H1 (cell line): ENCODE results near the gene SPECC1. TPM values are rescaled to one million over a fixed set of nuclear protein-coding genes. Genes with fewer than 3 reads are reported as not detected.

ENCODE experiments used
- CTCF ChIA-PET: fragments of 300-600 bp; sonication (Branson Sonifier 250); formaldehyde crosslinking; loops from one replicate; lab custom pipeline; 2021; ENCODE audit not compliant: partially characterized antibody; lab: Charles Lee
- POLR2A ChIA-PET: fragments of 300-600 bp; sonication (Branson Sonifier 250); formaldehyde crosslinking; loops from one replicate; lab custom pipeline; 2021; ENCODE audit warnings: inconsistent platforms; ENCODE audit not compliant: partially characterized antibody; lab: Charles Lee
- DNase-seq, 2 experiments: peaks; one replicate each; pipeline versions ENCODE4 v3.0.0 to v3.0.0-alpha.2; 2010 to 2022; ENCODE audit warnings: low spot score in 2 of 2, low read depth in 1 of 2, mixed read lengths in 1 of 2
- FAIRE-seq: peaks from 2 replicates; lab custom pipeline; 2011; peaks lifted over from hg19 to GRCh38; lab: Jason Lieb, UNC
- H2AFZ ChIP-seq: 2 replicates; pipeline ENCODE4 v1.8.1; 2012; ENCODE audit warnings: low read length, inconsistent platforms
- H2AK5ac ChIP-seq: 2 replicates; pipeline ENCODE4 v1.6.1; 2013; ENCODE audit warnings: low read depth, low read length
- H2BK120ac ChIP-seq: replicated peaks from 2 replicates; pipeline ENCODE3; 2013; ENCODE audit warnings: low read depth, low read length, inconsistent platforms
- H2BK12ac ChIP-seq: 2 replicates; pipeline ENCODE4 v1.6.1; 2013; ENCODE audit warnings: low read depth, low read length
- H2BK15ac ChIP-seq: 2 replicates; pipeline ENCODE4 v1.6.1; 2013; ENCODE audit warnings: low read length
- H2BK20ac ChIP-seq: 2 replicates; pipeline ENCODE4 v1.6.1; 2013; ENCODE audit warnings: low read length
- H2BK5ac ChIP-seq: 2 replicates; pipeline ENCODE4 v1.6.1; 2013; ENCODE audit warnings: low read depth, low read length
- H3K14ac ChIP-seq: 2 replicates; pipeline ENCODE4 v1.6.1; 2013; ENCODE audit warnings: inconsistent platforms; ENCODE audit not compliant: insufficient read length
- H3K18ac ChIP-seq: 2 replicates; pipeline ENCODE4 v1.6.1; 2013; ENCODE audit warnings: low read length; ENCODE audit errors: extremely low read depth
- H3K23ac ChIP-seq: 2 replicates; pipeline ENCODE4 v1.6.1; 2013; ENCODE audit warnings: inconsistent platforms; ENCODE audit not compliant: insufficient read length
- H3K23me2 ChIP-seq: 2 replicates; pipeline ENCODE4 v1.6.1; 2013; ENCODE audit warnings: low read depth, low read length
- H3K27ac ChIP-seq: 2 replicates; pipeline ENCODE4 v1.6.1; 2011; ENCODE audit warnings: low read depth, low read length, inconsistent platforms
- H3K27me3 ChIP-seq, 4 experiments: replicated peaks in 1 of 4; 1 replicate in 1 of 4; 2 replicates in 3 of 4; pipeline versions ENCODE4 v1.6.1 to v1.8.1; 2011 to 2013; ENCODE audit warnings: low read length in 3 of 4, mild to moderate bottlenecking in 3 of 4, inconsistent platforms in 2 of 4, mixed read lengths in 2 of 4, moderate library complexity in 1 of 4; ENCODE audit not compliant: control insufficient read depth in 3 of 4, insufficient read depth in 3 of 4; ENCODE audit errors: extremely low read depth in 1 of 4
- H3K36me3 ChIP-seq, 4 experiments: 2 replicates each; pipeline versions ENCODE4 v1.6.1 to v1.8.1; 2011 to 2013; ENCODE audit warnings: mild to moderate bottlenecking in 4 of 4, low read length in 3 of 4, moderate library complexity in 2 of 4, control low read depth in 1 of 4, inconsistent platforms in 1 of 4; ENCODE audit not compliant: insufficient read depth in 4 of 4, control insufficient read depth in 2 of 4
- H3K4ac ChIP-seq: replicated peaks from 2 replicates; pipeline ENCODE3; 2013; ENCODE audit warnings: low read length, low read depth, mixed read lengths, inconsistent platforms; ENCODE audit not compliant: insufficient read length
- H3K4me1 ChIP-seq, 4 experiments: replicated peaks in 1 of 4; 1 replicate in 1 of 4; 2 replicates in 3 of 4; pipeline versions ENCODE4 v1.6.1 to v1.8.1; 2011 to 2013; ENCODE audit warnings: low read length in 3 of 4, inconsistent platforms in 2 of 4, mixed read lengths in 1 of 4; ENCODE audit not compliant: insufficient read depth in 4 of 4, control insufficient read depth in 3 of 4
- H3K4me2 ChIP-seq, 2 experiments: 2 replicates each; pipeline versions ENCODE4 v1.6.1 to v1.8.1; 2011 to 2013; ENCODE audit warnings: low read depth in 2 of 2, low read length in 2 of 2, control low read depth in 1 of 2, inconsistent platforms in 1 of 2, mild to moderate bottlenecking in 1 of 2; ENCODE audit not compliant: insufficient read depth in 1 of 2
- H3K4me3 ChIP-seq, 4 experiments: fragments of 200-600, 300-600 bp in 1 of 4; sonication (generic), shearing (Covaris generic), sonication (Bioruptor Twin) in 1 of 4; 2 replicates each; pipeline versions ENCODE4 v1.5.1 to v1.8.1; 2011 to 2016; ENCODE audit warnings: low read length in 4 of 4, low read depth in 3 of 4, control low read depth in 2 of 4, inconsistent platforms in 2 of 4, mild to moderate bottlenecking in 2 of 4, mixed read lengths in 1 of 4, moderate library complexity in 1 of 4; ENCODE audit not compliant: insufficient read depth in 2 of 4; ENCODE audit errors: extremely low read depth in 1 of 4
- H3K56ac ChIP-seq: replicated peaks from 2 replicates; pipeline ENCODE3; 2013; ENCODE audit warnings: low read depth, mild to moderate bottlenecking, mixed read lengths, low read length, inconsistent platforms; ENCODE audit not compliant: insufficient read length
- H3K79me1 ChIP-seq: 2 replicates; pipeline ENCODE4 v1.6.1; 2013; ENCODE audit warnings: low read depth, low read length, control low read depth
- H3K79me2 ChIP-seq, 2 experiments: 2 replicates each; pipeline versions ENCODE4 v1.6.1 to v1.8.1; 2012 to 2013; ENCODE audit warnings: low read length in 2 of 2, mild to moderate bottlenecking in 2 of 2, inconsistent platforms in 1 of 2; ENCODE audit not compliant: insufficient read depth in 2 of 2, control insufficient read depth in 1 of 2
- H3K9ac ChIP-seq, 4 experiments: replicated peaks in 1 of 4; 1 replicate in 1 of 4; 2 replicates in 3 of 4; pipeline versions ENCODE4 v1.6.1 to v1.8.1; 2011 to 2013; ENCODE audit warnings: low read depth in 3 of 4, low read length in 3 of 4, control low read depth in 2 of 4, mild to moderate bottlenecking in 2 of 4, moderate library complexity in 2 of 4, inconsistent platforms in 1 of 4; ENCODE audit errors: extremely low read depth in 1 of 4
- H3K9me3 ChIP-seq, 2 experiments: 2 replicates each; pipeline versions ENCODE4 v1.6.1 to v1.8.1; 2012 to 2013; ENCODE audit warnings: mild to moderate bottlenecking in 2 of 2, moderate library complexity in 2 of 2, control low read depth in 1 of 2, inconsistent platforms in 1 of 2, low read depth in 1 of 2, low read length in 1 of 2, mixed read lengths in 1 of 2; ENCODE audit not compliant: insufficient read depth in 2 of 2
- H4K20me1 ChIP-seq, 2 experiments: replicated peaks in 1 of 2; 2 replicates each; pipeline versions ENCODE3 to v1.8.1; 2011 to 2013; ENCODE audit warnings: inconsistent platforms in 2 of 2, low read length in 2 of 2, mild to moderate bottlenecking in 1 of 2; ENCODE audit not compliant: insufficient read depth in 2 of 2, control insufficient read depth in 1 of 2
- H4K5ac ChIP-seq: 2 replicates; pipeline ENCODE4 v1.6.1; 2013; ENCODE audit warnings: low read length, low read depth, mixed read lengths, inconsistent platforms; ENCODE audit not compliant: insufficient read length
- H4K8ac ChIP-seq: 2 replicates; pipeline ENCODE4 v1.8.0; 2013; ENCODE audit warnings: mild to moderate bottlenecking, moderate library complexity, low read length, inconsistent platforms; ENCODE audit not compliant: insufficient read depth; ENCODE audit errors: extremely low read depth
- H4K91ac ChIP-seq: replicated peaks from 2 replicates; pipeline ENCODE3; 2013; ENCODE audit warnings: low read length, mixed read lengths, inconsistent platforms; ENCODE audit not compliant: insufficient read length
- ASH2L ChIP-seq: fragments of 200-600, 300-600 bp; sonication (generic); IDR thresholded peaks from one replicate; pipeline ENCODE4 v1.7.1; 2017; ENCODE audit warnings: low read length
- BACH1 ChIP-seq: IDR thresholded peaks from 2 replicates; pipeline ENCODE4 v1.6.1; 2012; ENCODE audit warnings: low read length, improper control_type of control experiment
- CBX8 ChIP-seq: fragments of 300-800, 300-1000 bp; sonication (generic); IDR thresholded peaks from 2 replicates; pipeline ENCODE4 v1.7.1; 2016; ENCODE audit warnings: low read depth, low read length, borderline replicate concordance
- CEBPB ChIP-seq: IDR thresholded peaks from 2 replicates; pipeline ENCODE4 v1.6.1; 2012; ENCODE audit warnings: low read depth, low read length
- CTBP2 ChIP-seq: IDR thresholded peaks from 2 replicates; pipeline ENCODE4 v1.7.0; 2011; ENCODE audit warnings: borderline replicate concordance, mild to moderate bottlenecking, moderate library complexity, mixed read lengths, low read length; ENCODE audit not compliant: insufficient read depth, insufficient read length
- FOSL1 ChIP-seq: IDR thresholded peaks from 2 replicates; pipeline ENCODE4 v1.6.1; 2011; ENCODE audit warnings: mild to moderate bottlenecking, low read depth, low read length, moderate library complexity; ENCODE audit not compliant: insufficient read depth
- GTF2F1 ChIP-seq: IDR thresholded peaks from 2 replicates; pipeline ENCODE4 v1.6.1; 2012; ENCODE audit warnings: low read depth, low read length, improper control_type of control experiment, borderline replicate concordance
- KDM1A ChIP-seq: fragments of 200-600, 300-600 bp; sonication (generic); IDR thresholded peaks from 2 replicates; pipeline ENCODE4 v1.7.1; 2016; ENCODE audit warnings: mild to moderate bottlenecking, low read length, borderline replicate concordance
- MAFK ChIP-seq: IDR thresholded peaks from 2 replicates; pipeline ENCODE4 v1.6.1; 2012; ENCODE audit warnings: low read depth, mild to moderate bottlenecking, improper control_type of control experiment, low read length
- POLR2AphosphoS5 ChIP-seq: IDR thresholded peaks from 2 replicates; pipeline ENCODE4 v1.6.1; 2011; ENCODE audit warnings: low read depth, low read length
- POU5F1 ChIP-seq: IDR thresholded peaks from 2 replicates; pipeline ENCODE4 v1.6.1; 2011; ENCODE audit warnings: low read depth, mild to moderate bottlenecking, low read length, moderate library complexity
- SP4 ChIP-seq: IDR thresholded peaks from 2 replicates; pipeline ENCODE4 v1.6.1; 2012; ENCODE audit warnings: low read length, inconsistent platforms
- SRF ChIP-seq: IDR thresholded peaks from 2 replicates; pipeline ENCODE4 v1.6.1; 2011; ENCODE audit warnings: mild to moderate bottlenecking, low read depth, low read length, moderate library complexity
- TCF12 ChIP-seq: IDR thresholded peaks from 2 replicates; pipeline ENCODE4 v1.6.1; 2011; ENCODE audit warnings: low read depth, mild to moderate bottlenecking, low read length
- WGBS, 2 experiments: shearing (Covaris generic) in 1 of 2; methylation state at CpG; one replicate each; pipeline versions ENCODE4 v1.1.6 to v1.1.7; 2013 to 2015; ENCODE audit warnings: low lambda C conversion rate in 2 of 2, mixed read lengths in 2 of 2, inconsistent platforms in 1 of 2, low coverage in 1 of 2, missing lambda C conversion rate in 1 of 2; ENCODE audit not compliant: insufficient replicate concordance in 2 of 2, insufficient coverage in 1 of 2, insufficient read length in 1 of 2; ENCODE audit errors: extremely low coverage in 1 of 2, missing lambda C conversion rate in 1 of 2; 5-methylcytosine and 5-hydroxymethylcytosine counted together
- polyA plus RNA-seq, 7 experiments: library from polyadenylated mRNA; depleted of rRNA in 3 of 7; stranded (reverse) in 5 of 7; unstranded in 2 of 7; fragments of >200 nt in 5 of 7; fragments of 200-250 nt in 2 of 7; gene quantifications; 1 replicate in 5 of 7; 2 replicates in 1 of 7; 4 replicates in 1 of 7; pipeline versions ENCODE4 v1.2.1 to v1.2.3, GENCODE V29; 2011 to 2013; ENCODE audit warnings: missing spikeins in 2 of 7, mixed read lengths in 2 of 7
- total RNA-seq: library from RNA; stranded (reverse); fragmentation: NEBNext Ultra II Directional; extraction: Animal tissue kit (Norgen Biotek cat#: 25700); gene quantifications from 2 replicates; pipeline ENCODE4 v1.2.1, GENCODE V29; 2021
- TF ChIP-seq, protein P1 (sequence below): IDR thresholded peaks from 2 replicates; pipeline ENCODE4 v1.6.1; 2011; ENCODE audit warnings: low read length, improper control_type of control experiment

SPECC1 gene
- total and polyA plus RNA-seq, 2 of the 8 experiments (the other 6 are each of a cell fraction or from before 2014, with no cell fraction given) = 35.8 to 87.9 TPM

DNA sequence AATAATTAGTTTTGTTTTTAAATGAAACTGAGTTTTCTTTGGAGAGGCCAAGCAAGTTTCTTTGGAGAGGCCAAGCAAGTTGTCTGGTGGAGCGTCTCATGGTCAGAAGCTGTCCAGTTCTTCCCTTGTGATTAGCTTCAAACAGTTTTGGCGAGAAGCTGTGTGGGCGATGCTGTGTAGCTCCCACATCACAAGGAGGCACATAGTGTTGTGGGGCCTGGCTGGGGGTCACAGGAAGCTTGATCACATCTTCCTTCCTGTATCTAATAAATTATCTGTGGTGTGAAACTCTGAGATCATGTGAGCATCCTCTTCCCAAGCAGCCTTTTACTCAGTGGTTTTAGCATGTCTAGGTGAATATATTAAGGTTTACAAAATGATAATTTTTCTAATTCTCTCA, 33.9 kb downstream of the SPECC1 start:
- FAIRE-seq (no peak), DNase-seq (no peak)
- Histone ChIP-seq H2BK120ac (no peak overlapping the region), H2BK5ac (no peak overlapping the region), H3K4ac (no peak overlapping the region), H3K27ac (no peak overlapping the region), H3K79me1 (no peaks in the 10 kb centered on the region; the same call in 1 of the 2 replicates), H3K18ac (no peak overlapping the region), H3K9me3 (no peaks in the 10 kb centered on the region), H2BK15ac (no peak overlapping the region), H3K4me3 (no peak overlapping the region), H3K14ac (no peak overlapping the region), H4K91ac (no peak overlapping the region), H3K36me3 (no peaks in the 10 kb centered on the region), H4K8ac (no peak overlapping the region), H2AK5ac (no peak overlapping the region), H3K9ac (no peak overlapping the region), H3K27me3 (no peaks in the 10 kb centered on the region), H3K79me2 (no peaks in the 10 kb centered on the region), H2AFZ (no peak overlapping the region), H3K56ac (no peak overlapping the region), H2BK20ac (no peak overlapping the region), H4K5ac (no peak overlapping the region), H3K4me2 (no peak overlapping the region), H3K23ac (no peak overlapping the region), H3K4me1 (peaks cover 0 to 3% (median 0%) of the 10 kb centered on the region in 4 experiments; a peak in 3 of 7 replicates), H3K23me2 (no peaks in the 10 kb centered on the region), H2BK12ac (no peak overlapping the region), H4K20me1 (no peaks in the 10 kb centered on the region)
- ChIA-PET POLR2A (no interaction called here), CTCF (interaction anchor here (0.9 to 1.0 kb wide), 2 partner anchors 51 to 397 kb away, joined by 3 to 4 read pairs; no protein-coding TSS in a partner anchor)
- 95% methylated on average over 3 of the region's 3 CpGs; no CpG with 5 or more reads in 1 of the 2 experiments for WGBS, 2 experiments
- TF ChIP-seq, protein P1, sequence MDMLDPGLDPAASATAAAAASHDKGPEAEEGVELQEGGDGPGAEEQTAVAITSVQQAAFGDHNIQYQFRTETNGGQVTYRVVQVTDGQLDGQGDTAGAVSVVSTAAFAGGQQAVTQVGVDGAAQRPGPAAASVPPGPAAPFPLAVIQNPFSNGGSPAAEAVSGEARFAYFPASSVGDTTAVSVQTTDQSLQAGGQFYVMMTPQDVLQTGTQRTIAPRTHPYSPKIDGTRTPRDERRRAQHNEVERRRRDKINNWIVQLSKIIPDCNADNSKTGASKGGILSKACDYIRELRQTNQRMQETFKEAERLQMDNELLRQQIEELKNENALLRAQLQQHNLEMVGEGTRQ = no peak
- TF ChIP-seq TCF12 (no peak), POLR2AphosphoS5 (no peak), MAFK (no peak), ASH2L (no peak), BACH1 (no peak), POU5F1 (no peak), CEBPB (no peak), GTF2F1 (no peak), SRF (no peak), FOSL1 (no peak), KDM1A (no peak), CTBP2 (no peak), SP4 (no peak), CBX8 (no peak)
